HG03558 (cell line): ENCODE data around the gene EIF5B.
A peak's percentile ranks its signal among the peaks of the same experiment; 100 is the strongest.
"Not testable (repeated sequence)": the region's sequence is repeated elsewhere in the genome, so short reads cannot be mapped to it uniquely, and the experiment has no call there.

ENCODE experiments used
- ATAC-seq: cut with Tn5 transposase; IDR thresholded peaks from one replicate; pipeline ENCODE4 v1.9.1; 2021; ENCODE audit warnings: moderate number of reproducible peaks; ENCODE audit not compliant: unreplicated experiment; ENCODE audit errors: extremely low read depth

Gene EIF5B

DNA sequence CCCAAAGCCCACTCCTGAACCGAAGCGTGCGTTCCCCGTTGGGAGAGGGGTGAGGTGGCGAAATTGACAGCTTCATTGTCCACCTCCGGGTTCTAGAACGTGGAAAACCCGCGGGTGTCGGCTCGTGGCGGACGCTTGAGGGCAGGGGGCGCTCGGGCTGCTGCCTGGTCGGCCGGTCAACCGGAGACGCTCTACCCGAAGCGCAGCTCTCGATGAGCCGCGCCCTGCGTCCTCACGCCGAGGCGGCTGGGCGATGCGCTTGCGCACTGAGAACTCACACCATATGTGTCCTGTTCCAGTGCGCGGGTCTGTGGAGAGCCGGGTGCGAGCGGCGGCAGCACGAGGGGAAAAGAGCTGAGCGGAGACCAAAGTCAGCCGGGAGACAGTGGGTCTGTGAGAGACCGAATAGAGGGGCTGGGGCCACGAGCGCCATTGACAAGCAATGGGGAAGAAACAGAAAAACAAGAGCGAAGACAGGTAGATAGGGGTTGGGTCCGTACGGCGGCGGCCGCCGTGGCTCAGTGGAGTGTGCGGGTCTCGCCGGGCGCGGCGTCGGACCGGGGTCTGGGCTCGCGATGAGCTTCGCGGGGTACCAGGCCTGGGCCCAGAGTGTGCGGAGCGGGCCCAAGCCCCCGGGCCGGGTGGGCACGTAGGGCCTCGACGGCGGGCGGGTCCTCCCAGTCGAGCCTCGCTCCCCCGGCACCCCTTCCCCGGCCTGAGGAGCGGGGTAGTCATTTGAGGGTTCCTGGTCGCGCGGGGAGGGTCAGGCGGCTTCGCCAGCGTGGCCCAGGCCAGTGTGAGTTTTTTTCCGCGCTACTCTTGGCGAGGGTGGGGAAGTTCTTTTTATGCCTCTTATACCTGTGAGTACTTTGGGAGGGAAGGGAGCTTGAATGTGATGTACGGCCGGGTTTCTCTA is at the start of gene EIF5B:
TSS of gene EIF5B (plus strand) at position 277 of the 916 bp plus-strand sequence. CDS start at position 443, 166 bp downstream.
- ATAC-seq: peak; percentile 44

DNA sequence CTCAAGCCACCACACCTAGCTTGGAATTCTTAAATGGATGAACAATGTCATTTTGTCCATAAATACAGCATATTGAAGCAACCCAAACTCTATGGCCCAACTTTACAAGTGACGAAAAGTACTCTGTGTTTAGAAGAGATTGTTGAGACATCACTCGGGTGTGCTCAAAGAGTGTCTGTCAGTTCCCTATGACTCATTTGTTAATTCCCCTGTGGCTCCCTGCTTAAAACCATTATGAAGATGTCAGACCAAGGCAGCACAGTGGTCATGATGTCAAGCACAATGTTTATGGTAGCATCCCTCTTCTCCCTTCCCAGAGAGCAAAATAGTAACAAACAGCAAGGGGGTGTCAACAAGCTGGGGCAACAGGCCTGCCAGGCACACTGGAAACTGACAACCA is 39.2 kb upstream of the EIF5B start:
- no peak for ATAC-seq

- no peak for ATAC-seq
Observed at GRCh38 chr2:99299580-99299979, 37.6 kb upstream of the EIF5B start.

DNA sequence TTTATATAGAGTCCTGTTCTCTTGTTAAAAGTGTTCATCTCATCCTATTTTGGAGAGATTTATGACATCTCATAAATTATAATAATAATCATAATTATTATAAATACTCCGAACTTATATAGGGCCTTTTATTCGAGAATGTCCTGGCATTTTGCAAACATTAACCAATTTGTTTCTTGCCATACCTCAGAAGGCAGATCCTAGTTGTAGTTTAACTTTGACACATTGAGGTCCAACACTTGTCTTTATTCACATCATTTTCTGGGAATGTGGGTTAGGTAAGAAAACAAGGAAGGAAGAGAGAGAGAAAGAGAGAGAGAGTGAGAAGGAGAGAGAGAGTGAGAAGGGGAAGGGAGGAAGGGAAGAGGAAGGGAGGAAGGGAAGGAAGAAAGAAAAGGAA is 36.1 kb upstream of the EIF5B start, which contains the start of gene LYG1:
TSS of gene LYG1 (minus strand) at position 101 of the 400 bp plus-strand sequence. CDS start 5,527 bp downstream, outside the sequence.
- ATAC-seq: not testable (repeated sequence)

DNA sequence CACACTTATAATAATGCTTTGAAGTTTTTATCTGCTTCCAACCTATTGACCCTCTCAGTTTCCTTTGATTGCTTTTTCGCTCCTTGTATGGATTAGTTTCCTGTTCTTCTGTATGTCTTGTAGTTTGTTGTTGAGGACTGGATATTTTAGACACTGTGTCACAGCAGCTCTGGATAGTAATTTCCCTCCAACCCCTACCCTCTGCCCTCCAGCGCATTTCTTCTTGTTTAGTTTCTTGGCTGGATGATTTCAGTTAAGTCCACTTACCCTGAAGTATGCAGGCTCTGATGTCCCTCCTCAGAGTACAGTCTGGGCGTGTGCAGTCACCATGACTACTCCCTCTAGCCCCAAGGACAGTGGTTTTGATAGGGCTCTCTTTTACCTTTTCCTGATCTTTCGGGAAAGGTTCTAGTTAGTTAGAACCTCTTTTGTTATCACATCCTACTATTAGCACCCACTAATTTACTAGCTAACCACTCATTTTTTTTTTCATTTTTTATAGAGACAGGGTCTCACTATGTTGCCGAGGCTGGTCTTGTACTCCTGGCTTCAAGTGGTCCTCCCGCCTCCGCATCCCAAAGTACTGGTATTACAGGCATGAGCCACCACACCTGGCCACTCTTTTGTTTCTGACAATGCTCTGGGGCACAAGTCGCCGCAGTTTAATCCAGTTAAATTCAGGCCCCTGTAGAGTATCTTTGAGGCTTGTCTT is 19.9 kb upstream of the EIF5B start:
- ATAC-seq: no peak

- not testable (repeated sequence) for ATAC-seq
Observed at GRCh38 chr2:99317873-99318200, 19.4 kb upstream of the EIF5B start.

- no peak for ATAC-seq
Observed at GRCh38 chr2:99325384-99325783, 11.8 kb upstream of the EIF5B start.

GRCh38 chr2:99335911-99336803 is 1.0 kb upstream of the EIF5B start, which contains the start of gene TXNDC9:
Gene TXNDC9 (minus strand): TSS chr2:99336333. CDS start chr2:99333210, 3,123 bp downstream.
- ATAC-seq: peak; percentile 37

DNA sequence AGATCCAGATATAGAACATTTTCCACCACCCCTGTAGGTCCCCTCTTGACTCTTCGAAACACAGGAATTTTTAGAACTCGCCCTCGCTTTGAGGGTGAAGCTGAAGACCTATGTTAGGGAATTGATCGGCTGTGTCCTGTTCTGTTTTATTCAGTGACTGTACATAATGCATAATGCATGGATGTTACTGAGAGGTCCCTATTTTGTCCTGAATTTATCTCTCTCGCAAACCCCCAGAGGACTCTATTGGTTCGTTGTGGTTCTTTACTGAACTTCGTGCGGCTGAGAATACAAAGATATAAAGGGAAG is 431 bp upstream of the EIF5B start:
- no peak for ATAC-seq

- no peak for ATAC-seq
Observed at GRCh38 chr2:99338029-99338585, 918 bp downstream of the EIF5B start.

GRCh38 chr2:99340669-99341236 is 3.6 kb downstream of the EIF5B start:
- no peak for ATAC-seq

- ATAC-seq: no peak
Observed at GRCh38 chr2:99342536-99342935, 5.3 kb downstream of the EIF5B start.

DNA sequence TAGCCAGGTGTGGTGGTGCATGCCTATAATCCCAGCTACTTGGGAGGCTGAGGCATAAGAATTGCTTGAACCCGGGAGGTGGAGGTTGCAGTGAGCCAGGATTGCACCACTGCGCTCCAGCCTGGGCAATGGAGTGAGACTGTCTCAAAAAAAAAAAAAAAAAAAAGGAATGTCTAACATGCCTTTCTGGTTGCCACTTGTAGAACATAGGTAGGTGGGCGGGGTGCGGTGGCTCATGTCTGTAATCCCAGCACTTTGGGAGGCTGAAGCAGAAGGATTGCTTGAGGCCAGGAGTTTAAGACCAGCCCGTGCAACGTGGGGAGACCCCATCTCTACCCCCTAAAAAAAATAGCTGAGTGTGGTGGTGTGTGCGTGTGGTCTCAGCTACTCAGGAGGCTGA is 8.3 kb downstream of the EIF5B start:
- ATAC-seq: not testable (repeated sequence)

GRCh38 chr2:99346218-99346617 is 9.0 kb downstream of the EIF5B start:
- no peak for ATAC-seq

- no peak for ATAC-seq
Observed at GRCh38 chr2:99348173-99348572, 11.0 kb downstream of the EIF5B start.

- ATAC-seq: no peak
Observed at GRCh38 chr2:99350194-99350593, 13.0 kb downstream of the EIF5B start.

DNA sequence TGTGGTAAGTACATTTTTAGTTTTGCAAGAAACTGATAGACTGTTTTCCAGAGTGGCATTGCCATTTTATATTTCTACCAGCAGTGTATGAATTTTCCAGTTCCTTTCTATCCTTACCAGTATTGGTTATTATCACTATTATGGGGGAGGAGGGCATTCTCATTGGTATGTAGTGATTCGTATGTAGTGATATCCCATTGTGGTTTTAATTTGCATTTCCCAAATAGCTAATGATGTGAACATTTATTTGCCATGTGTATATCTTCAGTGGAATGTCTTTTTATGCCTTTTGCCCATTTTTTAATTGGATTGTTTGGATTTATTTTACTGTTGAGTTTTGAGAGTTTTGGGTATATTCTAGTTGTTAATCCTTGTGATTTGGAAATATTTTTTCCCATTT is 16.9 kb downstream of the EIF5B start:
- no peak for ATAC-seq

DNA sequence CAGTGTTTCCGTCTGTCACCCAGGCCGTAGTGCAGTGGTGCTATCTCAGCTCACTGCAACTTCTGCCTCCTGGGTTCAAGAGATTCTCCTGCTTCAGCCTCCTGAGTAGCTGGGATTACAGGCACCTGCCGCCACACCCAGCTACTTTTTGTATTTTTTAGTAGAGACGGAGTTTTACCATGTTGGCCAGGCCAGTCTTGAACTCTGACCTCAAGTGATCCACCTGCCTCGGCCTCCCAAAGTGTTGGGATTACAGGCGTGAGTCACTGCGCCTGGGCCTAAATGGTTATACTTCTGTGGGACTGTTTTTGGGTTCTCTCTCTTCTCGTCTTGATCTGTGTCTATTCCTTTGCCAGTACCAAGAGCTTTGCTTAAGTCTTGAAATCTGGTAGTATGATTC is 17.6 kb downstream of the EIF5B start:
- ATAC-seq: not testable (repeated sequence)

- no peak for ATAC-seq
Observed at GRCh38 chr2:99356853-99357252, 19.7 kb downstream of the EIF5B start.

DNA sequence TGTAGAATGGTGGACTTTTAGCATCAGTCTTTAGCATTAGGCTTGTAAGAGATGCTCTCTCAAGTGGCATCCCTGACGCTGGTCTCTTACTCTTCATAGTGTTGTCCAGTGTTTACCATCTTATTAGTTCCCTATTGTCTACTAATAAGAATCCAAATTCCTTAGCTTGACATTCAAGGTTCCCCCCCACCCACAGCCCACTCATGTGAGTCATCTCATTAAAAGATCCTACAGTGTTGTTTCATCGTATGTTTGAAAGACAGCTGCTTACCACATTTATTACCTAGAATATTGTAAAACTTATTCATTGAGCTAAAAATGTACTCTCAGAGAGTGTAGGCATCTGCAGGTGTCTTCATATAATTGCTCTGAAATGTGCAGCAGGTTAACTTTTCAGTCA is 28.5 kb downstream of the EIF5B start:
- no peak for ATAC-seq
